ENCODE results near the gene BBX. TPM values are rescaled to one million over a fixed set of nuclear protein-coding genes. Genes with fewer than 3 reads are reported as not detected.

The BBX gene
- polyA plus RNA-seq, 3 donors: 15.7 to 25.1 (median 16.6) TPM

GRCh38 chr3:107540857-107541256, 18.1 kb downstream of the BBX start:
- Mint-ChIP-seq H3K9me3 (no peaks in the 10 kb centered on the region), H3K27ac (no peak overlapping the region), H3K36me3 (peaks cover 5 to 13% of the 10 kb centered on the region in 2 donors), H3K4me1 (peaks cover 2% of the 10 kb centered on the region), H3K27me3 (ENCODE audit: low read depth in 3 of 3) (no peaks in the 10 kb centered on the region), H3K4me3 (no peak overlapping the region)
- Histone ChIP-seq H2AFZ (ENCODE audit: insufficient read depth, low read depth, low read length, poor library complexity, severe bottlenecking) (no peak overlapping the region), H3K9ac (ENCODE audit: insufficient read depth, low read length, poor library complexity, severe bottlenecking) (no peak overlapping the region), H3K79me2 (ENCODE audit: insufficient read depth, low read length) (no peaks in the 10 kb centered on the region), H3K27me3 (ENCODE audit: control insufficient read depth in 2 of 2, insufficient read depth in 2 of 2, low read length in 2 of 2) (no peaks in the 10 kb centered on the region), H3K4me1 (ENCODE audit: control insufficient read depth in 1 of 2, insufficient read depth in 2 of 2, low read length in 2 of 2) (no peaks in the 10 kb centered on the region), H3K27ac (ENCODE audit: low read depth in 1 of 2, low read length in 2 of 2) (no peak overlapping the region), H3K36me3 (replicated peaks in 1 of 2; ENCODE audit: control insufficient read depth in 1 of 2, insufficient read depth in 2 of 2, low read length in 2 of 2) (peaks cover 0 to 6% of the 10 kb centered on the region in 2 donors), H3K4me2 (replicated peaks; ENCODE audit: extremely low read depth, low read length, poor library complexity, severe bottlenecking) (no peak overlapping the region), H3K4me3 (replicated peaks in 1 of 3; ENCODE audit: low read depth in 2 of 3, low read length in 3 of 3) (no peak overlapping the region), H4K20me1 (ENCODE audit: insufficient read depth, low read length) (peaks cover 5% of the 10 kb centered on the region), H3K9me3 (replicated peaks in 1 of 2; ENCODE audit: control insufficient read depth in 1 of 2, insufficient read depth in 1 of 2, low read length in 2 of 2) (no peaks in the 10 kb centered on the region)
- DNase-seq: no peak
- TF ChIP-seq CTCF (IDR thresholded peaks at IDR 0.05): no peak
- intact Hi-C loops (cut with micrococcal nuclease): no loop called here
- 63% methylated on average over 1 of the region's 3 CpGs for WGBS (ENCODE audit: insufficient coverage)

DNA sequence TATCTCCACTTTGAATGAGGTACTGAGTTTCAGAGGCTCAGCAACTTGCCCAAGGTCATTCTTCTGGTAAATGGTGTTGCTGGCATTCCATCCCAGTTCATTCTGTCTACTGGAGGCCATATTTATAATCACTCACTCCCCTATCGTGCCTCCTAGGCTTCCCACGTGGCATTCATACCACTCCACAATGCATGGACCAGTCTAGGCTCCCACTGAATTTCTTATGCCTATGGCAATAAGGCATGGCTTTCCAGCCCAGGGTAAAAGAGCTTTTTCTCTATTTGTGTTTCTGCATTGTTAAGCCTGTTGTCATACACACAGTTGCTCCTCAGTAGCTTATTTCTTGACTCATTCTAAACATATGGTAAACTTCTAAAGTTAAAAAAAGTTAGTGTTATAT, 19.9 kb downstream of the BBX start:
- H3K9ac ChIP-seq (ENCODE audit: insufficient read depth, low read length, poor library complexity, severe bottlenecking): no peak overlapping the region
- H3K4me3 Mint-ChIP-seq: no peak overlapping the region
- H4K20me1 ChIP-seq (ENCODE audit: insufficient read depth, low read length): peaks cover 9% of the 10 kb centered on the region
- no peak for TF ChIP-seq CTCF (IDR thresholded peaks at IDR 0.05)
- H3K9me3 ChIP-seq (replicated peaks in 1 of 2; ENCODE audit: control insufficient read depth in 1 of 2, insufficient read depth in 1 of 2, low read length in 2 of 2): no peaks in the 10 kb centered on the region
- H3K4me2 ChIP-seq (replicated peaks; ENCODE audit: extremely low read depth, low read length, poor library complexity, severe bottlenecking): no peak overlapping the region
- H3K4me3 ChIP-seq (replicated peaks in 1 of 3; ENCODE audit: low read depth in 2 of 3, low read length in 3 of 3): no peak overlapping the region
- H3K27me3 ChIP-seq (ENCODE audit: control insufficient read depth in 2 of 2, insufficient read depth in 2 of 2, low read length in 2 of 2): no peaks in the 10 kb centered on the region
- no peak overlapping the region for H3K27ac Mint-ChIP-seq
- H2AFZ ChIP-seq (ENCODE audit: insufficient read depth, low read depth, low read length, poor library complexity, severe bottlenecking): no peak overlapping the region
- no peaks in the 10 kb centered on the region for H3K9me3 Mint-ChIP-seq
- no peaks in the 10 kb centered on the region for H3K79me2 ChIP-seq (ENCODE audit: insufficient read depth, low read length)
- H3K36me3 ChIP-seq (replicated peaks in 1 of 2; ENCODE audit: control insufficient read depth in 1 of 2, insufficient read depth in 2 of 2, low read length in 2 of 2): peaks cover 0 to under 1% of the 10 kb centered on the region in 2 donors
- H3K27ac ChIP-seq (ENCODE audit: low read depth in 1 of 2, low read length in 2 of 2): no peak overlapping the region
- H3K36me3 Mint-ChIP-seq: peaks cover 2 to 7% of the 10 kb centered on the region in 2 donors
- peaks cover 2% of the 10 kb centered on the region for H3K4me1 Mint-ChIP-seq
- intact Hi-C loops (cut with micrococcal nuclease): no loop called here
- WGBS (ENCODE audit: insufficient coverage): no CpG with 5 or more reads among the region's 2 CpGs
- DNase-seq: no peak
- no peaks in the 10 kb centered on the region for H3K4me1 ChIP-seq (ENCODE audit: control insufficient read depth in 1 of 2, insufficient read depth in 2 of 2, low read length in 2 of 2)
- no peaks in the 10 kb centered on the region for H3K27me3 Mint-ChIP-seq (ENCODE audit: low read depth in 3 of 3)

Data from CD14-positive monocyte (primary cell).